Mesenchymal stem cell (in vitro differentiated cells and primary cell): ENCODE data around the gene RNLS.

ENCODE experiments used
- DNase-seq: peaks from one replicate; pipeline ENCODE4 v3.0.0-alpha.2; 2013
- H2AFZ ChIP-seq: one replicate; pipeline ENCODE4 v1.6.1; 2013; ENCODE audit warnings: low read depth, mild to moderate bottlenecking, control low read depth, inconsistent platforms, low read length, moderate library complexity
- H2AK5ac ChIP-seq: 2 replicates; pipeline ENCODE4 v1.6.1; 2013; ENCODE audit warnings: low read length, moderate library complexity, mild to moderate bottlenecking, inconsistent platforms; ENCODE audit not compliant: severe bottlenecking
- H2BK120ac ChIP-seq: one replicate; pipeline ENCODE4 v1.6.1; 2013; ENCODE audit warnings: low read depth, mild to moderate bottlenecking, inconsistent platforms, low read length, moderate library complexity
- H2BK12ac ChIP-seq, 2 experiments: one replicate each; pipeline ENCODE4 v1.6.1; 2013; ENCODE audit warnings: inconsistent platforms in 2 of 2, low read length in 2 of 2, mild to moderate bottlenecking in 2 of 2, moderate library complexity in 2 of 2, control low read depth in 1 of 2
- H2BK15ac ChIP-seq: one replicate; pipeline ENCODE4 v1.6.1; 2013; ENCODE audit warnings: mild to moderate bottlenecking, low read depth, inconsistent platforms; ENCODE audit not compliant: poor library complexity, severe bottlenecking
- H2BK5ac ChIP-seq: 2 replicates; pipeline ENCODE4 v1.6.1; 2013; ENCODE audit warnings: low read depth, mild to moderate bottlenecking, low read length, control low read depth, inconsistent platforms; ENCODE audit not compliant: poor library complexity, severe bottlenecking
- H3K14ac ChIP-seq, 2 experiments: one replicate each; pipeline ENCODE4 v1.6.1; 2013; ENCODE audit warnings: inconsistent platforms in 2 of 2, low read length in 2 of 2, control low read depth in 1 of 2, mild to moderate bottlenecking in 1 of 2, moderate library complexity in 1 of 2
- H3K18ac ChIP-seq, 2 experiments: one replicate each; pipeline ENCODE4 v1.6.1; 2013; ENCODE audit warnings: inconsistent platforms in 2 of 2, low read length in 2 of 2, control low read depth in 1 of 2, low read depth in 1 of 2, mild to moderate bottlenecking in 1 of 2
- H3K23ac ChIP-seq, 2 experiments: one replicate each; pipeline ENCODE4 v1.6.1; 2013; ENCODE audit warnings: inconsistent platforms in 2 of 2, low read length in 2 of 2, mild to moderate bottlenecking in 2 of 2, moderate library complexity in 2 of 2, control low read depth in 1 of 2
- H3K27ac ChIP-seq: 2 replicates; pipeline ENCODE4 v1.5.1; 2013; ENCODE audit warnings: mild to moderate bottlenecking, moderate library complexity, low read length, control low read depth, inconsistent platforms; ENCODE audit not compliant: poor library complexity, severe bottlenecking
- H3K27me3 ChIP-seq, 2 experiments: 2 replicates each; pipeline versions ENCODE4 v1.6.1 to v1.7.0; 2013; ENCODE audit warnings: low read length in 2 of 2, mild to moderate bottlenecking in 2 of 2, moderate library complexity in 2 of 2, control low read depth in 1 of 2, inconsistent platforms in 1 of 2; ENCODE audit not compliant: control insufficient read depth in 1 of 2, insufficient read depth in 1 of 2
- H3K36me3 ChIP-seq, 2 experiments: 2 replicates each; pipeline versions ENCODE4 v1.6.1 to v1.7.0; 2013; ENCODE audit warnings: low read length in 2 of 2, control low read depth in 1 of 2, inconsistent platforms in 1 of 2, low read depth in 1 of 2, mild to moderate bottlenecking in 1 of 2; ENCODE audit not compliant: insufficient read depth in 2 of 2, control insufficient read depth in 1 of 2
- H3K4ac ChIP-seq, 2 experiments: one replicate each; pipeline ENCODE4 v1.6.1; 2013; ENCODE audit warnings: inconsistent platforms in 2 of 2, low read length in 2 of 2, mild to moderate bottlenecking in 2 of 2, moderate library complexity in 2 of 2, control low read depth in 1 of 2, low read depth in 1 of 2
- H3K4me1 ChIP-seq: 2 replicates; pipeline ENCODE4 v1.6.1; 2013; ENCODE audit warnings: low read depth, low read length, control low read depth; ENCODE audit not compliant: control insufficient read depth, insufficient read depth
- H3K4me2 ChIP-seq: 2 replicates; pipeline ENCODE4 v1.6.1; 2013; ENCODE audit warnings: low read length, mild to moderate bottlenecking, inconsistent platforms; ENCODE audit not compliant: poor library complexity, severe bottlenecking
- H3K4me3 ChIP-seq, 2 experiments: 2 replicates each; pipeline versions ENCODE4 v1.5.1 to v1.7.0; 2013; ENCODE audit warnings: low read length in 2 of 2, mild to moderate bottlenecking in 2 of 2, control low read depth in 1 of 2, low read depth in 1 of 2; ENCODE audit not compliant: insufficient read depth in 1 of 2
- H3K79me1 ChIP-seq: replicated peaks from 2 replicates; pipeline ENCODE4 v1.6.1; 2013; ENCODE audit warnings: mild to moderate bottlenecking, control low read depth, low read length, inconsistent platforms; ENCODE audit not compliant: poor library complexity, severe bottlenecking
- H3K9ac ChIP-seq: 2 replicates; pipeline ENCODE4 v1.7.0; 2013; ENCODE audit warnings: mild to moderate bottlenecking, low read length, moderate library complexity
- H3K9me3 ChIP-seq: 2 replicates; pipeline ENCODE4 v1.7.0; 2013; ENCODE audit warnings: mild to moderate bottlenecking, low read length; ENCODE audit not compliant: control insufficient read depth
- H4K8ac ChIP-seq: one replicate; pipeline ENCODE4 v1.6.1; 2013; ENCODE audit warnings: inconsistent platforms, mild to moderate bottlenecking, low read length, moderate library complexity
- H4K91ac ChIP-seq: one replicate; pipeline ENCODE4 v1.6.1; 2013; ENCODE audit warnings: mild to moderate bottlenecking, low read length, inconsistent platforms
- WGBS: methylation state at CpG from one replicate; pipeline ENCODE4 v1.1.7; 2013; ENCODE audit warnings: mixed read lengths; 5-methylcytosine and 5-hydroxymethylcytosine counted together

Gene RNLS

DNA sequence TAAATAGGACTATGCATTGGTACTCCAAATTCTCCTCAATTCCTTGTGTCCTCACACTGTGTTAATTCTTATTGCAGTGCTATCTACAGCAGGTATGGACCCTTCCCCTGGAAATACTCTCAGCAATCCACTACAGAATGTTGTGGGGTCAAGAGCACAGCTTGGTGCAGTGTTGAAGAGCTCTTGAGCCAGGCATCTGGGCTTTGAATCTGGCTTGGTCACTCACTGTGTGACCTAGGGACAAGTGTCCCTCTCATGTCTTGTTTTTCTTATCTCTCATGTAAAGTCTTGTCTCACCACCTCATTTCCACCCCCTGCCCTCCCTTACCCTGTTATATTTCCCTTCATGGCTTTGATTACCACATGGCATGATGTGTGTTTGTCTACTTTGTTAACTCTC is 159.4 kb downstream of the RNLS start:
- Histone ChIP-seq H4K91ac (no peak overlapping the region), H3K27me3 (no peaks in the 10 kb centered on the region), H2BK15ac (no peak overlapping the region)

DNA sequence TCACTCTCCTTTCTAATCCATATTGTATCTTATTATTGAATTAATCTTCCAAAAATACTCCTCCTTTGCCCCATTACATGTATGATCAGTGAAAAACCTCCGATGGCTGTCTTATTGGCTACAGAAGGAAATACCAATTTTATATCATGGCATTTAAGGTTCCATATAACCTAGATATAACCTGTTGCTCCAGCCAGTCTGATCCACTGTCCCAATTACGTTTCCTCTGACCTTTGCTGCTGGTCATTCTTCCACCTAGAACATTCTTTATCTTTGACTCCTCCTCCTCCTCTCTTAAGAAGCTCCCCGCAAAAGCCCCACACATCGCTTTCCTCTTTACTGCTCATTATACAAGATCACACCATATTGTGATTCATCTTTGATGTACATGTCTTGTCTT is 161.5 kb downstream of the RNLS start:
- H3K4ac ChIP-seq, result no peak overlapping the region
- H4K8ac ChIP-seq, result no peak overlapping the region
- no peak overlapping the region for H2AK5ac ChIP-seq
- DNase-seq, result no peak
- no peak overlapping the region for H2BK120ac ChIP-seq
- H3K27me3 ChIP-seq, result no peaks in the 10 kb centered on the region
- no peak overlapping the region for H2BK15ac ChIP-seq
- H3K79me1 ChIP-seq, result no peaks in the 10 kb centered on the region
- H2AFZ ChIP-seq, result no peak overlapping the region
- no peak overlapping the region for H3K14ac ChIP-seq
- no peak overlapping the region for H2BK12ac ChIP-seq
- no peak overlapping the region for H3K4me2 ChIP-seq
- H3K18ac ChIP-seq, result no peak overlapping the region
- no peak overlapping the region for H3K9ac ChIP-seq
- H3K36me3 ChIP-seq, result no peaks in the 10 kb centered on the region
- H3K23ac ChIP-seq, result no peak overlapping the region
- H3K9me3 ChIP-seq, result no peaks in the 10 kb centered on the region
- no peaks in the 10 kb centered on the region for H3K4me1 ChIP-seq
- WGBS, result 96% methylated on average over 2 of the region's 4 CpGs
- no peak overlapping the region for H3K27ac ChIP-seq
- H2BK5ac ChIP-seq, result no peak overlapping the region
- no peak overlapping the region for H3K4me3 ChIP-seq
- H4K91ac ChIP-seq, result no peak overlapping the region

More for the DNA sequence above, 159.4 kb downstream of the RNLS start:
- Histone ChIP-seq H3K36me3 (no peaks in the 10 kb centered on the region), H3K9ac (no peak overlapping the region), H2BK120ac (no peak overlapping the region), H3K23ac (no peak overlapping the region), H3K4me2 (no peak overlapping the region), H2AFZ (no peak overlapping the region), H3K27ac (no peak overlapping the region), H3K18ac (peak overlapping the region in 1 of 2 experiments; percentile 48), H2BK5ac (no peak overlapping the region), H3K79me1 (no peaks in the 10 kb centered on the region), H2AK5ac (no peak overlapping the region), H3K14ac (no peak overlapping the region), H3K4me1 (no peaks in the 10 kb centered on the region), H3K4me3 (no peak overlapping the region), H3K9me3 (no peaks in the 10 kb centered on the region), H4K8ac (no peak overlapping the region), H3K4ac (no peak overlapping the region), H2BK12ac (no peak overlapping the region)
- no peak for DNase-seq

DNA sequence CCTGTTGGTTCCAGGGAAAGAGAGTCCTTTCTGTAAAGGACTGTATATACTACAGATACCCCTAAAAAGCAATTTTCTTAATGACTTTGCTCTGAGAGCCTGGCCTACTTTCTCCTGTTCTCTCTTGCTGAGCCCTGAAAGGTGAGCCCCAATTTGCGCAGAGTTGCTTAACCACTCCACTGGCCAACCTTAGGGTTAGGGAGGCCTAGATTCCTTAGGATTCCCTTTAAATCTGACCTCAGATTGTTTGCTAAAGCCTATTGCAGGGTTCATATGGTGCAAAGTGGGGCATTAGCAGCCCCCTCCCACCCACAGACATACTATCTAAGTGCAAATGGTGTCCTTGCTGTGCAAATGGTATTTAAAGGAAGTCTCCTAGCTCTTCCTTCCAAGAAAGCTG is 164.2 kb downstream of the RNLS start:
- Histone ChIP-seq H3K23ac (no peak overlapping the region), H2BK5ac (no peak overlapping the region), H3K18ac (no peak overlapping the region), H2BK12ac (no peak overlapping the region), H3K14ac (no peak overlapping the region), H3K9me3 (no peaks in the 10 kb centered on the region), H4K91ac (no peak overlapping the region), H3K9ac (no peak overlapping the region), H4K8ac (no peak overlapping the region), H3K4me2 (no peak overlapping the region), H3K79me1 (no peaks in the 10 kb centered on the region), H3K27ac (no peak overlapping the region), H3K4me1 (no peaks in the 10 kb centered on the region), H3K4me3 (no peak overlapping the region), H2AFZ (no peak overlapping the region), H2BK15ac (no peak overlapping the region), H3K4ac (no peak overlapping the region), H3K36me3 (no peaks in the 10 kb centered on the region), H2AK5ac (no peak overlapping the region), H2BK120ac (no peak overlapping the region), H3K27me3 (no peaks in the 10 kb centered on the region)
- no peak for DNase-seq
- WGBS, result 95% methylated on average over 1 of the region's 1 CpG

DNA sequence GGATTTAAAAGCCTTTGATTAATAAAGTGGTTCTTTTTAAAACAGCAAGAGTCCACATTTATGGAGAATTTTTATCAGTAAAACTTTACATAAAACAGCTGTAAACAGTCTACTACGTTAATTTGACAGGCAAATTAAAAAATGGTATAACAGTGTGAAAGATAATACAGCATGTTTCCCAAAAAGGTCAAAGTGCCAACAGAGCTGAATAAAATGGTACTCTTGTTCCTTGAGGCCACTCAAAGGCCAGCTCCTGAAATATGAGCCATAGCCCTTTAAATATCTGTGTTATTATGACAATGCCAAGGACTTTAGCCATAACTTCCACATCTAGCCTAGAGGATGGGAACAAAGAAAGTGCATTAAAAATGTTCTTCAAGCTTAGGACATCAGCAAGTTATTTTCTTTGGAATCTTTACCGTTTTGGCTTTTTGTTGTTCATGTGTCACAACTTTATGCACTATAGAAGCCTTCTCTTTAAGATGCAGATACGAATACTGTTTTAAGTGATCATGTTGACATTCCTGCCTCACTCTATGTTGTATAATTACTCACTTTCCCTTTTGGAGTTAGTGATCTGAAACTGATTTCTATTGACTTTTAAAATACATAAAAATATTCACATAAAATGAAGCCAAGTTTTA is 165.6 kb downstream of the RNLS start:
- Histone ChIP-seq H2BK120ac (no peak overlapping the region), H3K27ac (no peak overlapping the region), H2BK15ac (no peak overlapping the region), H3K14ac (no peak overlapping the region), H4K8ac (no peak overlapping the region), H3K4me2 (no peak overlapping the region), H3K4me3 (no peak overlapping the region), H4K91ac (no peak overlapping the region), H2AK5ac (no peak overlapping the region), H2BK5ac (no peak overlapping the region), H2AFZ (no peak overlapping the region), H3K27me3 (no peaks in the 10 kb centered on the region), H2BK12ac (no peak overlapping the region), H3K79me1 (no peaks in the 10 kb centered on the region), H3K36me3 (no peaks in the 10 kb centered on the region), H3K18ac (no peak overlapping the region), H3K4me1 (no peaks in the 10 kb centered on the region), H3K9ac (no peak overlapping the region), H3K9me3 (no peaks in the 10 kb centered on the region), H3K23ac (no peak overlapping the region), H3K4ac (no peak overlapping the region)
- WGBS, result 71% methylated on average over 2 of the region's 3 CpGs
- DNase-seq, result no peak
